CD4-positive, alpha-beta T cell treated with Interleukin-2 at 100 ng/mL for 4 hours (primary cell): ENCODE results near the gene RPS6KA4.
"Not testable (repeated sequence)": the region's sequence is repeated elsewhere in the genome, so short reads cannot be mapped to it uniquely, and the experiment has no call there.

ENCODE experiments used
- DNase-seq: peaks from one replicate; pipeline ENCODE4 v3.0.0-alpha.2; 2020; ENCODE audit warnings: low spot score

RPS6KA4 gene

GRCh38 chr11:64388894-64389293 lies 29.9 kb downstream of the RPS6KA4 start:
- DNase-seq, result no peak

- no peak for DNase-seq
Measured at GRCh38 chr11:64389851-64390250, 30.9 kb downstream of the RPS6KA4 start.

- DNase-seq, result no peak
Measured at GRCh38 chr11:64390558-64390957, 31.6 kb downstream of the RPS6KA4 start.

GRCh38 chr11:64391839-64392238 lies 32.9 kb downstream of the RPS6KA4 start:
- DNase-seq, result no peak

GRCh38 chr11:64395545-64396078 lies 36.6 kb downstream of the RPS6KA4 start:
- no peak for DNase-seq

- no peak for DNase-seq
Measured at GRCh38 chr11:64396079-64396591, 37.2 kb downstream of the RPS6KA4 start.

- DNase-seq, result no peak
Measured at GRCh38 chr11:64400102-64400501, 41.1 kb downstream of the RPS6KA4 start.

GRCh38 chr11:64400667-64401066 lies 41.7 kb downstream of the RPS6KA4 start:
- no peak for DNase-seq

- DNase-seq, result no peak
Measured at GRCh38 chr11:64401775-64402174, 42.8 kb downstream of the RPS6KA4 start.

GRCh38 chr11:64403106-64403505 lies 44.1 kb downstream of the RPS6KA4 start:
- no peak for DNase-seq

- no peak for DNase-seq
Measured at GRCh38 chr11:64406221-64406946, 47.4 kb downstream of the RPS6KA4 start.

GRCh38 chr11:64407221-64407620 lies 48.3 kb downstream of the RPS6KA4 start:
- DNase-seq, result no peak

GRCh38 chr11:64407630-64408029 lies 48.7 kb downstream of the RPS6KA4 start:
- no peak for DNase-seq

- DNase-seq, result no peak
Measured at GRCh38 chr11:64409278-64409677, 50.3 kb downstream of the RPS6KA4 start.

- DNase-seq, result no peak
Measured at GRCh38 chr11:64409707-64410403, 50.9 kb downstream of the RPS6KA4 start.

GRCh38 chr11:64410404-64410734 lies 51.4 kb downstream of the RPS6KA4 start:
- DNase-seq, result no peak

GRCh38 chr11:64413417-64413816 lies 54.5 kb downstream of the RPS6KA4 start:
- DNase-seq, result no peak

GRCh38 chr11:64415286-64415685 lies 56.3 kb downstream of the RPS6KA4 start:
- no peak for DNase-seq

- no peak for DNase-seq
Measured at GRCh38 chr11:64415996-64416728, 57.2 kb downstream of the RPS6KA4 start.

GRCh38 chr11:64418233-64418632 lies 59.3 kb downstream of the RPS6KA4 start:
- DNase-seq, result not testable (repeated sequence)

- no peak for DNase-seq
Measured at GRCh38 chr11:64419257-64419790, 60.4 kb downstream of the RPS6KA4 start.

- no peak for DNase-seq
Measured at GRCh38 chr11:64419818-64420485, 61.0 kb downstream of the RPS6KA4 start.
